HAP-1 (cell line): ENCODE data around the gene C12orf76.
"Not testable (repeated sequence)": the region's sequence is repeated elsewhere in the genome, so short reads cannot be mapped to it uniquely, and the experiment has no call there.

Source experiments
- DNase-seq, 2 experiments: peaks; one replicate each; pipeline ENCODE4 v3.0.0-alpha.2; 2016 to 2020; ENCODE audit warnings: low spot score in 2 of 2
- H3K27me3 ChIP-seq: fragments of 250-450 bp; sonication (Bioruptor Pico); 2 replicates; pipeline ENCODE4 v1.5.1; 2020; ENCODE audit warnings: low read depth, mild to moderate bottlenecking, moderate library complexity
- H3K36me3 ChIP-seq: fragments of 250-450 bp; sonication (Bioruptor Pico); replicated peaks from 2 replicates; pipeline ENCODE4 v1.5.1; 2020; ENCODE audit warnings: mild to moderate bottlenecking
- H3K4me1 ChIP-seq: fragments of 250-450 bp; sonication (Bioruptor Pico); 2 replicates; pipeline ENCODE4 v1.5.1; 2020; ENCODE audit warnings: mild to moderate bottlenecking
- H3K4me3 ChIP-seq: fragments of 250-450 bp; sonication (Bioruptor Pico); 2 replicates; pipeline ENCODE4 v1.5.1; 2020; ENCODE audit warnings: mild to moderate bottlenecking, moderate library complexity
- H3K9me3 ChIP-seq: fragments of 250-450 bp; sonication (Bioruptor Pico); 2 replicates; pipeline ENCODE4 v1.5.1; 2020; ENCODE audit warnings: mild to moderate bottlenecking, moderate library complexity
- in situ Hi-C: fragments of 300-500 bp; cut with MboI; formaldehyde crosslinking; loops from 3 replicates; pipeline ENCODE4 v1.14.3; 2020; ENCODE audit warnings: low sequenced_read_pairs, inconsistent platforms, mixed read lengths

C12orf76 gene

GRCh38 chr12:110074089-110074488 lies 25.8 kb upstream of the C12orf76 start:
- in situ Hi-C loops: no loop called here
- H3K4me3 ChIP-seq: no peak overlapping the region
- no peaks in the 10 kb centered on the region for H3K4me1 ChIP-seq
- no peaks in the 10 kb centered on the region for H3K36me3 ChIP-seq
- no peaks in the 10 kb centered on the region for H3K9me3 ChIP-seq
- DNase-seq: no peak
- no peaks in the 10 kb centered on the region; the same call in 1 of the 2 replicates for H3K27me3 ChIP-seq

DNA sequence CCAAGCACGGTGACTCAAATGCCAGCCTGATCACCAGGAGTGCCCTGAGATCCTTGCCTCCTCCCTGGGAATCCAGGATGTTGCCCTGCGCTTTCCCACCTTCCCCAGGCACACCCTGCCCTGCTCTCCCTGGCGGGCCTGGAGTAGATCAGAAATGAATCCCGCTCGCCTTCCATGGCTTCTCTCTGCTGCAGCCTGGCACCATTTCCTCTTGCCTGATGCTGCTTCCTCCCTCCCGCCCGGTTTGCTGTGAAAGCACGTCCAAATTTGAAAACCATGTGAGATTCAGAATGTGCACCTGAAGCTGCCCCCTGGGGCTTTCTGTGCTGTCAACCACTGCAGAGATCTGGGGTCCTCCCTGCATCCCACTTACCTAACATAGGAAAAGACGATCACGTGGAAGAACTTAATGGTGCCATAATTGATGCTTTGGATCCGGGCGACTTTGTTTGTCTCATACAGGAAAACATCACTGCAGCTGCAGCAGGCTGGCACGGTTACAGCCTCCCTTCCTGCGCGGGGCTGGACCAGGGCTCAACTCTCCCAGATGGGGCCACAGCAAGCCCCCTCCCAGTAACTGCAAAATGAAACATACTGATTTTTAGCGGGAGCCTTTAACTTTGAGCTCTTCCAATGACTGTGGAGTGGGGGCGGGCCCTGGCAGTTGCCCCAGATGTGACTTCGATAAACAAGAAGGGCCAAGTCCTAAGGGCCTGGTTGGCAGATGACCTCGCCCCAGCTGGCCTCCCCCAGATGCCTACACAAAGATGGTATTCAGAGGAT lies 24.9 kb upstream of the C12orf76 start:
- H3K4me1 ChIP-seq: no peaks in the 10 kb centered on the region
- no peak overlapping the region for H3K4me3 ChIP-seq
- no peak for DNase-seq
- no peaks in the 10 kb centered on the region for H3K9me3 ChIP-seq
- H3K36me3 ChIP-seq: no peaks in the 10 kb centered on the region
- no peaks in the 10 kb centered on the region; the same call in 1 of the 2 replicates for H3K27me3 ChIP-seq
- in situ Hi-C loops: no loop called here

GRCh38 chr12:110072636-110073035 lies 24.3 kb upstream of the C12orf76 start:
- DNase-seq, H3K27me3 ChIP-seq, H3K36me3 ChIP-seq, H3K4me1 ChIP-seq, H3K4me3 ChIP-seq, in situ Hi-C loops, H3K9me3 ChIP-seq: not testable (repeated sequence)

GRCh38 chr12:110071967-110072366 lies 23.6 kb upstream of the C12orf76 start:
- H3K4me3 ChIP-seq: no peak overlapping the region
- H3K9me3 ChIP-seq: no peaks in the 10 kb centered on the region
- no peaks in the 10 kb centered on the region; the same call in 1 of the 2 replicates for H3K27me3 ChIP-seq
- DNase-seq: no peak
- H3K4me1 ChIP-seq: no peaks in the 10 kb centered on the region
- in situ Hi-C loops: no loop called here
- H3K36me3 ChIP-seq: no peaks in the 10 kb centered on the region

GRCh38 chr12:110071504-110071903 lies 23.2 kb upstream of the C12orf76 start:
- in situ Hi-C loops: no loop called here
- H3K27me3 ChIP-seq: no peaks in the 10 kb centered on the region; the same call in 1 of the 2 replicates
- DNase-seq: no peak
- H3K9me3 ChIP-seq: no peaks in the 10 kb centered on the region
- no peaks in the 10 kb centered on the region for H3K36me3 ChIP-seq
- H3K4me3 ChIP-seq: no peak overlapping the region
- no peaks in the 10 kb centered on the region for H3K4me1 ChIP-seq

GRCh38 chr12:110068654-110069053 lies 20.3 kb upstream of the C12orf76 start:
- Histone ChIP-seq H3K36me3 (no peaks in the 10 kb centered on the region), H3K9me3 (no peaks in the 10 kb centered on the region), H3K27me3 (no peaks in the 10 kb centered on the region; the same call in 1 of the 2 replicates), H3K4me1 (no peaks in the 10 kb centered on the region), H3K4me3 (no peak overlapping the region)
- in situ Hi-C loops: no loop called here
- DNase-seq: no peak

- H3K36me3 ChIP-seq, H3K9me3 ChIP-seq, DNase-seq, H3K4me3 ChIP-seq, H3K4me1 ChIP-seq, in situ Hi-C loops, H3K27me3 ChIP-seq: not testable (repeated sequence)
Observed at GRCh38 chr12:110068115-110068514, 19.8 kb upstream of the C12orf76 start.

DNA sequence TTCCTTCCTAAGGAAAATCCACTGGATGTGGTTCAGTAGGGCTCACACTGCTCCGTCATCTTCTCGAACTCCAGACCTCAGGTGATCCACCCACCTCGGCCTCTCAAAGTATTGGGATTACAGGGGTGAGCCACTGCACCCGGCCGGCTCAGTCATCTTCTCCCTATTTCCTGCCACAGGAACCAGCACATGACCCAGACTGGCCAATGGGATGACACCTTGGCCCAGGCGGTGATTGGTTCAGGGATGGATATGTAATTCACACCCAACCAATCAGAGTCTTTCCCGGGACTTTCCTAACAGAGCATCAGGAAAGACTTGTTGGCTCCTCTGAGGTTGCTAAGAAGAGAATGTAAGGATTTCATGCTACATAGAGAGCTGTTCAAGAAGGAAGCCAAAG lies 19.2 kb upstream of the C12orf76 start:
- no peak for DNase-seq
- Histone ChIP-seq H3K36me3 (no peaks in the 10 kb centered on the region), H3K9me3 (no peaks in the 10 kb centered on the region), H3K4me3 (no peak overlapping the region), H3K27me3 (no peaks in the 10 kb centered on the region), H3K4me1 (no peaks in the 10 kb centered on the region)
- in situ Hi-C loops: no loop called here

DNA sequence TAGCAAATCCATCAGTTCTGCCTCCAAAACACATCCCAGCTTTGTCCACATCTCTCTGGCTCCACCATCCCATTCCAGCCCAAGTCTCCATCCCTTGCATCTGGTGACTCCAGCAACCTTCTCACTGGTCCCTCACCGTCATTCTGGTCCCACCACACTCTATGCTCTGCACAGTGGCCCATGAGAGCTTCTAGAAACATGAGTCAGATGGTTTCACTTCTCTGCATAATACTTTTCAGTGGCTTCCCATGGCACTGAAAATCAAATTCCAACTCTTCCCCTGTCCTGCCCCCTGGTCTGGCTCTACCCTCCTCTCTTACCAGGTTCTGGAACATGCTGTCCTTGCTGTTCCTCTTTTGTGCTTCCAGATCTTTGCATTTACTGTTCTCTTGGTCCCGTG lies 17.2 kb upstream of the C12orf76 start:
- Histone ChIP-seq H3K4me1 (no peaks in the 10 kb centered on the region), H3K36me3 (no peaks in the 10 kb centered on the region), H3K27me3 (no peaks in the 10 kb centered on the region), H3K4me3 (no peak overlapping the region), H3K9me3 (no peaks in the 10 kb centered on the region)
- DNase-seq: no peak
- in situ Hi-C loops: no loop called here

DNA sequence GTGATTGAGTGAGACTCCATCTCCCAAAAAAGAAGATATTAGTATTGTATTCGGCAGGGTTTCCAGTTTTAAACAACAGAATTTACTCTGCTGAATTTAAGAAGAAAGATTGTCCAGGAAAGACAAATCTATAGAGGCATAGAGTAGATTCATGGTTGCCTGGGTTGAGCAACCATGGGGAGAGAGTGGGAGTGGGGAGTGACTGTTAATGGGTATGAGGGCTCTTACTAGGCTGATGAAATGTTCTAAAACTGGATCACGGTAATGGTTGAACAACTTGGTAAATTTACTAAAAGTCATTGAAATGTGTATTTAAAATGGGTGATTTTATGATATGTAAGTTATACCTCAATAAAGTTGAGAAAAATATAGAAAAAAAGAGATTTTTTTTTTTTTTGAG lies 13.9 kb upstream of the C12orf76 start:
- in situ Hi-C loops: no loop called here
- Histone ChIP-seq H3K4me3 (no peak overlapping the region), H3K4me1 (0 out of 2 replicates have a peak, but pooled peaks cover 2% of the 10 kb centered on the region), H3K27me3 (no peaks in the 10 kb centered on the region; the same call in 1 of the 2 replicates), H3K9me3 (no peaks in the 10 kb centered on the region), H3K36me3 (no peaks in the 10 kb centered on the region)
- DNase-seq: no peak

- no peak for DNase-seq
Observed at GRCh38 chr12:110059651-110060000, 11.3 kb upstream of the C12orf76 start.

GRCh38 chr12:110058875-110059615 lies 10.7 kb upstream of the C12orf76 start:
- H3K27me3 ChIP-seq: no peaks in the 10 kb centered on the region; the same call in 1 of the 2 replicates
- DNase-seq: no peak
- H3K36me3 ChIP-seq: no peaks in the 10 kb centered on the region
- H3K4me3 ChIP-seq: no peak overlapping the region
- H3K9me3 ChIP-seq: no peaks in the 10 kb centered on the region
- in situ Hi-C loops: no loop called here
- 0 out of 2 replicates have a peak, but pooled peaks cover 2% of the 10 kb centered on the region for H3K4me1 ChIP-seq

More at GRCh38 chr12:110059651-110060000, 11.3 kb upstream of the C12orf76 start:
- H3K4me3 ChIP-seq: no peak overlapping the region
- H3K9me3 ChIP-seq: no peaks in the 10 kb centered on the region
- H3K27me3 ChIP-seq: no peaks in the 10 kb centered on the region; the same call in 1 of the 2 replicates
- in situ Hi-C loops: no loop called here
- no peaks in the 10 kb centered on the region for H3K36me3 ChIP-seq
- 0 out of 2 replicates have a peak, but pooled peaks cover 2% of the 10 kb centered on the region for H3K4me1 ChIP-seq

DNA sequence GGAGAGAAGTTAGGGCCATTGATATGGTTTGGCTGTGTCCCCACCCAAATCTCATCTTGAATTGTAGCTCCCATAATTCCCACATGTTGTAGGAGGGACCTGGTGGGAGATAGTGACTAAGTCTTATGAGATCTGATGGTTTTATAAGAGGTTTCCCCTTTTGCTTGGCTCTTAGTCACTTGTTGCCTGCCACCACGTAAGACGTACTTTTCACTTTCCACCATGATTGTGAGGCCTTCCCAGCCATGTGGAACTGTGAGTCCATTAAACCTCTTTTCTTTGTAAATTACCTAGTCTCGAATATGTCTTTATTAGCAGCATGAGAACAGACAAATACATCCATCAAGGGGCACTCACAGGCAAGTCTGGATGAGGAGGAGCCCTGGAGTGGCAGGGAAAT lies 8.3 kb upstream of the C12orf76 start:
- H3K4me3 ChIP-seq, in situ Hi-C loops, DNase-seq, H3K27me3 ChIP-seq, H3K9me3 ChIP-seq, H3K4me1 ChIP-seq, H3K36me3 ChIP-seq: not testable (repeated sequence)
